ENCODE data around the gene ERGIC3. TPM values are rescaled to one million over a fixed set of nuclear protein-coding genes. Genes with fewer than 3 reads are reported as not detected.

Gene ERGIC3
- polyA plus RNA-seq, 2 of the 4 experiments (the other 2 are of a cell fraction), result 239 to 343 TPM

DNA sequence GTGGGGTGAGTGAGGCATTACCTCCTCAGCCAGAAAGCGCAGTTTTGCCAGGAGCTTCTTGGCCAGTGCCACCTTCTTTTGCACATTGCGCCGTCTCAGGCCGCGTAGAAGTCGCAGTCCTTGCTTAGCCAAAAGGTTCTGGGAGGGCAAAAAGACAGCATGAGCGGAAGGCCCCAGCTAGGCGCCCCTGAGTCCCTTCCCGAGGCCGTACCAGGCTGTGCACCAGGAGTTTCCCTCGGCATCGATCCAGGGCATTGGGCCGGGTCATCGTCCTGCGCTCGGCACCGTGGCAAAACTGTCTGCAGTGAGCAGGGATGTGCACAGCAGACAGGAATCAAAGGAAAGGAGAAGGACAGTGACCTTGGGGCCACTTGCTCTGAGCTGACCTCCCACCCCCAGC lies 53.6 kb downstream of the ERGIC3 start:
- CTCF ChIA-PET, result interaction anchor here (1.3 to 4.6 kb wide), 4 partner anchors 9 to 132 kb away, joined by 3 to 21 read pairs (median 6); no protein-coding TSS in a partner anchor
- Histone ChIP-seq H3K4me3 (no peak overlapping the region), H3K4me2 (no peak overlapping the region), H3K9me3 (no peaks in the 10 kb centered on the region), H3K27ac (no peak overlapping the region), H3K4me1 (no peaks in the 10 kb centered on the region)
- ATAC-seq, result no peak
- WGBS (ENCODE audit: missing lambda C conversion rate), result 88% methylated on average over 17 of the region's 17 CpGs
- DNase-seq (ENCODE audit: low read depth in 1 of 2, low spot score in 1 of 2), result no peak
- no peak for TF ChIP-seq TFCP2L1 (CRISPR knock-in tag; IDR thresholded peaks at IDR 0.05)
- TF ChIP-seq CBX8 (IDR thresholded peaks at IDR 0.05), result no peak
- TF ChIP-seq TP53 (CRISPR knock-in tag; IDR thresholded peaks at IDR 0.05), result no peak
- no peak for TF ChIP-seq POLR2AphosphoS2 (conservative IDR thresholded peaks at IDR 0.05; ENCODE audit: low read length)
- TF ChIP-seq PBX3 (IDR thresholded peaks at IDR 0.05), result no peak
- no peak for TF ChIP-seq ZSCAN20 (CRISPR knock-in tag; IDR thresholded peaks at IDR 0.05)
- no peak for TF ChIP-seq ZC3H11A (IDR thresholded peaks at IDR 0.05)
- TF ChIP-seq ZFP36 (IDR thresholded peaks at IDR 0.05; ENCODE audit: borderline replicate concordance, partially characterized antibody), result no peak
- TF ChIP-seq BHLHE40 (IDR thresholded peaks at IDR 0.05; ENCODE audit: low read depth, low read length), result no peak
- TF ChIP-seq ESRRA (IDR thresholded peaks at IDR 0.05; ENCODE audit: borderline replicate concordance, low read length), result no peak
- FAIRE-seq, result no peak
- POLR2A ChIA-PET, result no interaction called here

DNA sequence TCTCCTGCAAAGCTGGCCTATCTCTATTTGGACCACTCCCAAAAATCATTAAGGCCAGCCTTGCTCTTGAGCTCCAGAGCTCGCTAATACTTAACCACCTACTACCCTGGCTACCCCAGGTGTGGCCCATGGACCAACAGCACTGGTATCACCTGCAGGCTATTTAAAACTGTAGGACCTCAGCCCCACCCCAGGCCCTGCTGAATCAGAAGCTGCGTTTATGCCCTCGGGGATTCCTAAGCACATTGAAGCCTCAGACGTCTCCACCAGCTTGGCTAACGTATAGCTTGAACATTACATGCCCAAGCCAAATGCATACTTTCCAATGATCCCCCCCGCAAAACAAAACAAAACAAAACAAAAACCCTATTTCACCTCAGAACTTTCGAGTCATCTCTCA lies 54.0 kb downstream of the ERGIC3 start:
- WGBS (ENCODE audit: missing lambda C conversion rate), result 71% methylated on average over 7 of the region's 7 CpGs
- DNase-seq (ENCODE audit: low read depth in 1 of 2, low spot score in 1 of 2) (no peak), ATAC-seq (no peak), FAIRE-seq (no peak)
- Histone ChIP-seq H3K4me1 (peaks cover under 1% of the 10 kb centered on the region; the same call in 1 of the 3 replicates), H3K9me3 (no peaks in the 10 kb centered on the region), H3K4me3 (no peak overlapping the region), H3K4me2 (no peak overlapping the region), H3K27ac (no peak overlapping the region)
- TF ChIP-seq PBX3 (IDR thresholded peaks at IDR 0.05), result no peak
- TF ChIP-seq ZSCAN20 (CRISPR knock-in tag; IDR thresholded peaks at IDR 0.05), result no peak
- ChIA-PET CTCF (interaction anchor here (1.1 to 4.6 kb wide), 5 partner anchors 9 to 132 kb away, joined by 3 to 21 read pairs (median 5); no protein-coding TSS in a partner anchor), POLR2A (no interaction called here)

- WGBS (ENCODE audit: missing lambda C conversion rate), result 85% methylated on average over 2 of the region's 2 CpGs
Observed at GRCh38 chr20:35597186-35597585, 55.3 kb downstream of the ERGIC3 start.

More at GRCh38 chr20:35597186-35597585, 55.3 kb downstream of the ERGIC3 start:
- peaks cover 10% of the 10 kb centered on the region; the same call in 2 of the 3 replicates for H3K4me1 ChIP-seq
- no peak overlapping the region for H3K27ac ChIP-seq
- ATAC-seq (no peak), DNase-seq (ENCODE audit: low read depth in 1 of 2, low spot score in 1 of 2) (no peak), FAIRE-seq (no peak)
- TF ChIP-seq, protein P1, sequence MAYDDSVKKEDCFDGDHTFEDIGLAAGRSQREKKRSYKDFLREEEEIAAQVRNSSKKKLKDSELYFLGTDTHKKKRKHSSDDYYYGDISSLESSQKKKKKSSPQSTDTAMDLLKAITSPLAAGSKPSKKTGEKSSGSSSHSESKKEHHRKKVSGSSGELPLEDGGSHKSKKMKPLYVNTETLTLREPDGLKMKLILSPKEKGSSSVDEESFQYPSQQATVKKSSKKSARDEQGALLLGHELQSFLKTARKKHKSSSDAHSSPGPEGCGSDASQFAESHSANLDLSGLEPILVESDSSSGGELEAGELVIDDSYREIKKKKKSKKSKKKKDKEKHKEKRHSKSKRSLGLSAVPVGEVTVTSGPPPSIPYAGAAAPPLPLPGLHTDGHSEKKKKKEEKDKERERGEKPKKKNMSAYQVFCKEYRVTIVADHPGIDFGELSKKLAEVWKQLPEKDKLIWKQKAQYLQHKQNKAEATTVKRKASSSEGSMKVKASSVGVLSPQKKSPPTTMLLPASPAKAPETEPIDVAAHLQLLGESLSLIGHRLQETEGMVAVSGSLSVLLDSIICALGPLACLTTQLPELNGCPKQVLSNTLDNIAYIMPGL (CRISPR knock-in tag; IDR thresholded peaks at IDR 0.05; ENCODE audit: borderline replicate concordance), result no peak
- TF ChIP-seq CHD4 (IDR thresholded peaks at IDR 0.05; ENCODE audit: borderline replicate concordance), result no peak
- TF ChIP-seq MAFK (IDR thresholded peaks at IDR 0.05; ENCODE audit: partially characterized antibody), result no peak
- no peak for TF ChIP-seq SREBF2 (IDR thresholded peaks at IDR 0.05)
- TF ChIP-seq PBX3 (IDR thresholded peaks at IDR 0.05), result no peak
- TF ChIP-seq PHF8 (IDR thresholded peaks at IDR 0.05; ENCODE audit: borderline replicate concordance, low read depth), result no peak
- no peak for TF ChIP-seq ZC3H11A (IDR thresholded peaks at IDR 0.05)
- TF ChIP-seq FOSB (CRISPR knock-in tag; IDR thresholded peaks at IDR 0.05), result no peak
- no peak for TF ChIP-seq CBX8 (IDR thresholded peaks at IDR 0.05)
- TF ChIP-seq MYC (IDR thresholded peaks at IDR 0.05; ENCODE audit: borderline replicate concordance, low read length), result no peak
- no peak for TF ChIP-seq FOXS1 (CRISPR knock-in tag; IDR thresholded peaks at IDR 0.05)
- no peak for TF ChIP-seq ZFP36 (IDR thresholded peaks at IDR 0.05; ENCODE audit: borderline replicate concordance, partially characterized antibody)
- TF ChIP-seq TP53 (CRISPR knock-in tag; IDR thresholded peaks at IDR 0.05), result no peak
- TF ChIP-seq, protein P2, sequence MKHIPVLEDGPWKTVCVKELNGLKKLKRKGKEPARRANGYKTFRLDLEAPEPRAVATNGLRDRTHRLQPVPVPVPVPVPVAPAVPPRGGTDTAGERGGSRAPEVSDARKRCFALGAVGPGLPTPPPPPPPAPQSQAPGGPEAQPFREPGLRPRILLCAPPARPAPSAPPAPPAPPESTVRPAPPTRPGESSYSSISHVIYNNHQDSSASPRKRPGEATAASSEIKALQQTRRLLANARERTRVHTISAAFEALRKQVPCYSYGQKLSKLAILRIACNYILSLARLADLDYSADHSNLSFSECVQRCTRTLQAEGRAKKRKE (CRISPR knock-in tag; IDR thresholded peaks at IDR 0.05; ENCODE audit: low read depth), result no peak
- no peak for TF ChIP-seq EHMT2 (IDR thresholded peaks at IDR 0.05; ENCODE audit: low read depth)
- TF ChIP-seq RFX5 (IDR thresholded peaks at IDR 0.05), result no peak
- TF ChIP-seq, protein P3, sequence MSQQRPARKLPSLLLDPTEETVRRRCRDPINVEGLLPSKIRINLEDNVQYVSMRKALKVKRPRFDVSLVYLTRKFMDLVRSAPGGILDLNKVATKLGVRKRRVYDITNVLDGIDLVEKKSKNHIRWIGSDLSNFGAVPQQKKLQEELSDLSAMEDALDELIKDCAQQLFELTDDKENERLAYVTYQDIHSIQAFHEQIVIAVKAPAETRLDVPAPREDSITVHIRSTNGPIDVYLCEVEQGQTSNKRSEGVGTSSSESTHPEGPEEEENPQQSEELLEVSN (IDR thresholded peaks at IDR 0.05; ENCODE audit: borderline replicate concordance, low read depth), result no peak
- H3K4me3 ChIP-seq, result no peak overlapping the region
- H3K4me2 ChIP-seq, result no peak overlapping the region
- ChIA-PET CTCF (interaction anchor here (1.0 to 4.6 kb wide), 2 partner anchors 23 to 96 kb away, joined by 3 to 21 read pairs; no protein-coding TSS in a partner anchor), POLR2A (no interaction called here)
- no peaks in the 10 kb centered on the region for H3K9me3 ChIP-seq

All from A549 (cell line).